NB4 (cell line): ENCODE measurements around the gene B4GALNT4.

Experiments used
- DNase-seq: peaks from one replicate; pipeline ENCODE4 v3.0.0; 2010; ENCODE audit warnings: low read depth
- H3K4me3 ChIP-seq: one replicate; pipeline ENCODE4 v1.5.1; 2011; ENCODE audit warnings: mild to moderate bottlenecking, low read depth, low read length, moderate library complexity
- MYC ChIP-seq: IDR thresholded peaks from 2 replicates; pipeline ENCODE4 v1.6.1; 2011; ENCODE audit warnings: low read depth, low read length
- POLR2A ChIP-seq: IDR thresholded peaks from 2 replicates; pipeline ENCODE4 v1.6.1; 2011; ENCODE audit warnings: mild to moderate bottlenecking; ENCODE audit not compliant: insufficient read length; ENCODE audit errors: extremely low read depth
- TF ChIP-seq, protein P1 (sequence below): IDR thresholded peaks from 2 replicates; pipeline ENCODE4 v1.6.1; 2011; ENCODE audit warnings: low read depth, low read length
- TF ChIP-seq, protein P2 (sequence below): IDR thresholded peaks from one replicate; pipeline ENCODE4 v1.5.1; 2012; ENCODE audit warnings: low read depth, low read length

The B4GALNT4 gene

DNA sequence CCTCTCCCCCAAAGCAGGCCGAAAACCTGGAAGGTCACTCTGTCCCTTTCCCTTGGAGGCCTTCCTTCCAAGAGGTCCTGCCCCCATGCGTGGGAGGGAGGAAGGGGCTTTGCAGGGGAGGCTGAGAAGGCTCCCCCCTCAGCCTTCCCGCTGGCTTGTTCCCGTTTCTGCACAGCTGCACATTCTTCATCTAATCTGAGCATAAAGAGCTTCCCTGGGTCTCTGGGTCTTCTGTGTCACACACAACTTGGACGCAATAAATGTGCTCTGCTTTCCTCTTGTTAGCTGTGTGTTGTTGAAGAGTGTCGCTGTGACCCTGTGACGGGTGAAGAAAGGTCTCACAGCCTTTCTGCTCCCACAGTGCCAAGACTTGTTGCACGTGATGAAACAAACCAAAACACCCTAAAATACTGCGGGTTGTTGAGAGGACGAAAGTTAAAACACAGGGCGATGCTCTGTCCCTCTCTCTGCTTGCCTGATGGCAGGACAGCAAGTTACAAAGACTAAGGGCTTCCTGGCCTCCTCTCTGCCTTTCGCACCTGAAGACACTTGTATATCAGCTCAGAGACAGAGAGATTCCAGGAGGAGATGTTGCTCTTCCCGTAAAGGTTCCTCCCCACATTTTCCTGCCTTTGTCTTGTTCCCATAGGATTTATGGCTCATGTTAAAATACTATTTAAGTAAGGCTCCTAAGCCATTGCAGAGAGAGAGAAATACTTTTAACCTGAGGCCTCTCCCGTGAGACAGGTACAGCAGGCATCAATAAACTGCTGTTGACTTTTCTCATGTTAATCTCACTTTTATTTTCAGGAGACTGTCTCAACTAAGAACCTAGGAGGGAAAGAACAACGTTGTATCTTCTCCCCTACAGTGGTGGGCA, 33.3 kb upstream of the B4GALNT4 start:
- TF ChIP-seq MYC, result no peak
- TF ChIP-seq POLR2A, result no peak
- DNase-seq, result peak; percentile 90
- H3K4me3 ChIP-seq, result no peak overlapping the region

DNA sequence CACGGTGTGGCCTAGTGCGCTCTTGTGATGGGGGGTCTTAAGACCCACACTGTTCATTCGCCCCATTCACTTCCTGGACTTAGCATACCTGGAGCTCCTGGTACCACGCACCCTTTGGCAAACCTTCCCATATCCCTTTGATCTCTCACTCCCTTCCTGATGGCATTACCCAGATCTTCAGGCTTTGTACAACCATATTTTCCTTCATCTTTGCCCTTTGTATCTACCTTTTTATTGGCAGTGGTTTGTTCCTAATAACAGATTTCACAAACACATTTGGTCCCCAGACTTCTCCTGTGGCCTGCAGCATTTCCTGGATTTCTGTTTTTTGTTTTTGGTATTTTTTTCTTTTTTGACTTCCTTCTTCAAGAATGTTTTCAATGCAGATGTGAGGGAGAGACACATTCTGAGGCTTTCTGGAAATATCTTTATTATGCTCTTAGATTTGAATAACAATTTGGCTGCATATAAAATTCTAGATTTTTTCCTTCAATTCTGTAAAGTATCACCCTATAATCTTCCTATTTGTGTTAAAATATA, 32.6 kb upstream of the B4GALNT4 start:
- DNase-seq, result no peak
- H3K4me3 ChIP-seq, result no peak overlapping the region
- TF ChIP-seq, protein P1, sequence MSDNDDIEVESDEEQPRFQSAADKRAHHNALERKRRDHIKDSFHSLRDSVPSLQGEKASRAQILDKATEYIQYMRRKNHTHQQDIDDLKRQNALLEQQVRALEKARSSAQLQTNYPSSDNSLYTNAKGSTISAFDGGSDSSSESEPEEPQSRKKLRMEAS, result no peak
- TF ChIP-seq POLR2A, result no peak
- no peak for TF ChIP-seq MYC

DNA sequence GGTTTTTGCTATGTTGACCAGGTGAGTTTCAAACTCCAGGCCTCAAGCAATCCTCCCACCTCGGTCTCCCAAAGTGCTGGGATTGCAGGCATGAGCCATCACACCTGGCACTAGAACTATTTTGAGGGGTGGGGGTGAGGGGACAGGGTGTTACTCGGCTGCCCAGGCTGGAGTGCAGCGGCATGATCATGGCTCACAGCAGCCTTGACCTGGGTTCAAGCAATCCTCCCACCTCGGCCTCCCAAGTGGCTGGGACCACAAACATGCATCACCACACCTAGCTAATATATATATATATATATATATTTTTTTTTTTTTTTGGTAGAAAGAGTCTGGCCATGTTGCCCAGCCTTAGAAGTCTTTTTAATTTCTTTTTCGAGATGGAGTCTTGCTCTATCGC, 31.6 kb upstream of the B4GALNT4 start:
- TF ChIP-seq MYC (no peak), POLR2A (no peak)
- TF ChIP-seq, protein P1, result no peak
- TF ChIP-seq, protein P2, sequence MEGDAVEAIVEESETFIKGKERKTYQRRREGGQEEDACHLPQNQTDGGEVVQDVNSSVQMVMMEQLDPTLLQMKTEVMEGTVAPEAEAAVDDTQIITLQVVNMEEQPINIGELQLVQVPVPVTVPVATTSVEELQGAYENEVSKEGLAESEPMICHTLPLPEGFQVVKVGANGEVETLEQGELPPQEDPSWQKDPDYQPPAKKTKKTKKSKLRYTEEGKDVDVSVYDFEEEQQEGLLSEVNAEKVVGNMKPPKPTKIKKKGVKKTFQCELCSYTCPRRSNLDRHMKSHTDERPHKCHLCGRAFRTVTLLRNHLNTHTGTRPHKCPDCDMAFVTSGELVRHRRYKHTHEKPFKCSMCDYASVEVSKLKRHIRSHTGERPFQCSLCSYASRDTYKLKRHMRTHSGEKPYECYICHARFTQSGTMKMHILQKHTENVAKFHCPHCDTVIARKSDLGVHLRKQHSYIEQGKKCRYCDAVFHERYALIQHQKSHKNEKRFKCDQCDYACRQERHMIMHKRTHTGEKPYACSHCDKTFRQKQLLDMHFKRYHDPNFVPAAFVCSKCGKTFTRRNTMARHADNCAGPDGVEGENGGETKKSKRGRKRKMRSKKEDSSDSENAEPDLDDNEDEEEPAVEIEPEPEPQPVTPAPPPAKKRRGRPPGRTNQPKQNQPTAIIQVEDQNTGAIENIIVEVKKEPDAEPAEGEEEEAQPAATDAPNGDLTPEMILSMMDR, result no peak
- H3K4me3 ChIP-seq, result no peak overlapping the region
- DNase-seq, result no peak

DNA sequence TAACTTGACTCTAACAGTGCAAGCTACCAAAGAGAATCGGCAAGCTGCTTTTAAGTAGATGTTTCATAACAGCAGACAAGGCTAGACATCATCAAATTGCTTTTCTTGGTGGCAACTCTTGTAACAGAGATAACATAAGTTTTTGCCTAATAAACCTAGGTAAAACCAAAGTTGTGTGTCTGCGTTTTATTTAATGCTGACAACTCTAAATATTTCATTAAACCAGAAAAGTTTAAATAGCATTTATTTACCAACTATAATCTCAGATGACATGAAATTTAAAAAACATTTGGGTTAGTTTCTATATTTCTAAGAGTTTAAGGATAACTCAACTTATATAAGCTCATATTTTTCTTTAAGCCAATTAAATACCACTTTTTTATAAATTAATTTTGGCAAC, 29.3 kb upstream of the B4GALNT4 start:
- H3K4me3 ChIP-seq, result no peak overlapping the region
- no peak for DNase-seq
- TF ChIP-seq MYC (no peak), POLR2A (no peak)
- TF ChIP-seq, protein P1, result no peak
- TF ChIP-seq, protein P2, result no peak

DNA sequence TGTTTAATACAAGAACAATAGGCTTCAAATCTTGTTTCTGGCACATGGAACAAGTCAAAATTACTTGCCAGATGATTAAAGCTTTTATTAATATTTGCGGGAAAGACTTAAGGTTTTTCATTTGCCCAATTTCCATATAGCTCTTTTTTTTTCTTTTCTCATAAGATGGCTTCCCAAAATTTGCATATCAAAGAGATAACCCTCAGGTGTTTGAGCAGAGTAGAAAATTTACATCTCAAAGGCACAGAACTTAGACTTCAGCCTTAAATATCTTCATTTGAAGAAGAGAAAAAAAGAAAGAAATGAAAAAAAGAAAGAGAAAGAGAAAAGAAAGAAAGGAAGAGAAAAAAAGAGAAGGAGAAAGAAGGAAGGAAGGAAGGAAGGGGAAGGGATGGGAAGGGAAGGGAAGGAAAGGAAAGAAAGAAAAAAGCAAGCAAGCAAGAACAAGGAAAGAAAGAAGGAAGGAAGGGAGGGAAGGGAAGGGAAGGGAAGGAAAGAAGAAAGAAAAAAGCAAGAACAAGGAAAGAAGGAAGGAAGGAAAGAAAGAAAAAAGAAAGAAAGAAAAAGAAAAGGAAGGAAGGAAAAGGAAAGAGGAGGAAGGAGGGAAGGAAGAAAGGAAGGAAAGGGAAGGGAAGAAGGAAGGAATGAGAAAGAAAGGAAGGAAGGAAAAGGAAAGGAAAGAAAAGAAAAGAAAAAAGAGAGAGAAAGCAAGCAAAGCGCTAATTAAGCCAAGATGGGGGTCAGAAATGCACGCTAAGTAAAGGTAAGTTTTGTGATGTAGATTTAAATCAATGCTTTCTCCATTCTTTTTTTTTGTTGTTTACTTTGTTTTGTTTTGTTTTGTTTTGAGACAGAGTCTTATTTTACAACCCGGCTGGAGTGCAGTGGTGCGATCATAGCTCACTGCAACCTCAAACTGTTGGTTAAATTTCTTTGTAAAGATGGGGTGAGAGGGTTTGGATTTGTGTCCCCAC, 28.5 kb upstream of the B4GALNT4 start:
- H3K4me3 ChIP-seq, result no peak overlapping the region
- no peak for DNase-seq
- no peak for TF ChIP-seq MYC
- TF ChIP-seq, protein P1, result no peak
- TF ChIP-seq, protein P2, result no peak
- TF ChIP-seq POLR2A, result no peak

DNA sequence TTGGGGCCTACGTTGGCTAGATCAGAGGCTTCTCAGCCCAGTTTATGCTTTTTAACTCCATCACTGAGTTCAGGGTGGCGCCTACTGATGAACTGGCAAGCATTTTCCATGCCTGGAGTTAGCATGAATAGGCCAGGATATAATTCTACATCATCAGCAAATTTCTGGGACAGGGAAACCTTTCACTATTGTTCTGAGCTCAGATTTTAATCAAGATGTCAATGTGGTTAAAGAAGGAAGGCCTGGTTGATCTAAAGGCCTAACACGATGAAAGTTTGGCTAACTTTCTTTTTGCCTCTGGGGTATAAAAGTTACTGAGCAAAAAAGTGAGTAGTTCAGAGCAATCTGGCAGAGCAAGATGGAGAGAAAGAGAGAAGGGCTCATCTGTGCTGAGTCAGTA, 27.0 kb upstream of the B4GALNT4 start:
- H3K4me3 ChIP-seq, result no peak overlapping the region
- no peak for DNase-seq
- TF ChIP-seq, protein P1, result no peak
- TF ChIP-seq MYC (no peak), POLR2A (no peak)
- TF ChIP-seq, protein P2, result no peak
